Left ventricle myocardium inferior (tissue), 1 donor: Measurements from ENCODE around the gene RTKN2. TPM values are rescaled to one million over a fixed set of nuclear protein-coding genes. Genes with fewer than 3 reads are reported as not detected.

Source experiments
- DNase-seq: peaks from one replicate; pipeline ENCODE4 v3.0.0-alpha.2; 2020
- H3K27ac ChIP-seq: fragments of 200-600 bp; replicated peaks from 2 replicates; pipeline ENCODE4 v1.8.0; 2021
- H3K27me3 ChIP-seq: fragments of 200-600 bp; 2 replicates; pipeline ENCODE4 v1.8.0; 2021; ENCODE audit warnings: low read depth
- H3K36me3 ChIP-seq: fragments of 200-600 bp; 2 replicates; pipeline ENCODE4 v1.8.0; 2021
- H3K4me1 ChIP-seq: fragments of 200-600 bp; 2 replicates; pipeline ENCODE4 v1.8.0; 2021
- H3K4me3 ChIP-seq: fragments of 200-600 bp; 2 replicates; pipeline ENCODE4 v1.8.0; 2021; ENCODE audit warnings: mild to moderate bottlenecking, moderate library complexity
- H3K9me3 ChIP-seq: fragments of 200-600 bp; replicated peaks from 2 replicates; pipeline ENCODE4 v1.8.0; 2021
- intact Hi-C: fragments of 100-400 bp; cut with micrococcal nuclease; formaldehyde crosslinking; loops from one replicate; pipeline ENCODE4 v1.11.0; 2022
- total RNA-seq: library from RNA; stranded (reverse); fragmentation: NEBNext Ultra II Directional; extraction: Animal tissue kit (Norgen Biotek cat#: 25700); gene quantifications from one replicate; pipeline ENCODE4 v1.2.1, GENCODE V29; 2021
- TF ChIP-seq, protein P1 (sequence below): fragments of 200-600 bp; IDR thresholded peaks from 2 replicates; pipeline ENCODE4 v1.8.0; 2021; ENCODE audit warnings: antibody characterized with exemption, mild to moderate bottlenecking, borderline replicate concordance
- donor health status: DM: no; HTN: yes; CAD: no; lungs with severe emphysema.

RTKN2 gene
- total RNA-seq, 1 donor from 2014 or later = not detected

DNA sequence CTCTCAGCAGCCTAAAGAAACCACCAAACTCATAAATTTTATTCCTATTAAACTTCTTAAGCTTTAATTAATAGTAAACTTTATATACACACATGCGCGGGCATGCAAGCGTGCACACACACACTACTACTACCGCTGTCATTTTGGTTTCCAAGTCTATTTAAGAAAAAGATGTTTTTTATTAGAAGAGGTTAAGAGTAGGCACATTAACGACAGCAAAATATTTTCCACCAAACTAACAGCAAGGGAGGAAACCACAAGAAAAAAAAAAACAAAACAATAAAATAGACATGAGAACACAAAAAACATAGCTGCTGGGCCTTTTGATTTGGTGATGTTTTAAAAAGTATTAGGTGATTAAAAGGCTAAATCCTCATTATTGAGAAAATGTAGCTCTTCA, 28.6 kb downstream of the RTKN2 start:
- H3K27me3 ChIP-seq = no peaks in the 10 kb centered on the region
- no peak overlapping the region for H3K4me3 ChIP-seq
- TF ChIP-seq, protein P1, sequence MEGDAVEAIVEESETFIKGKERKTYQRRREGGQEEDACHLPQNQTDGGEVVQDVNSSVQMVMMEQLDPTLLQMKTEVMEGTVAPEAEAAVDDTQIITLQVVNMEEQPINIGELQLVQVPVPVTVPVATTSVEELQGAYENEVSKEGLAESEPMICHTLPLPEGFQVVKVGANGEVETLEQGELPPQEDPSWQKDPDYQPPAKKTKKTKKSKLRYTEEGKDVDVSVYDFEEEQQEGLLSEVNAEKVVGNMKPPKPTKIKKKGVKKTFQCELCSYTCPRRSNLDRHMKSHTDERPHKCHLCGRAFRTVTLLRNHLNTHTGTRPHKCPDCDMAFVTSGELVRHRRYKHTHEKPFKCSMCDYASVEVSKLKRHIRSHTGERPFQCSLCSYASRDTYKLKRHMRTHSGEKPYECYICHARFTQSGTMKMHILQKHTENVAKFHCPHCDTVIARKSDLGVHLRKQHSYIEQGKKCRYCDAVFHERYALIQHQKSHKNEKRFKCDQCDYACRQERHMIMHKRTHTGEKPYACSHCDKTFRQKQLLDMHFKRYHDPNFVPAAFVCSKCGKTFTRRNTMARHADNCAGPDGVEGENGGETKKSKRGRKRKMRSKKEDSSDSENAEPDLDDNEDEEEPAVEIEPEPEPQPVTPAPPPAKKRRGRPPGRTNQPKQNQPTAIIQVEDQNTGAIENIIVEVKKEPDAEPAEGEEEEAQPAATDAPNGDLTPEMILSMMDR = no peak
- H3K9me3 ChIP-seq = no peaks in the 10 kb centered on the region
- intact Hi-C loops = no loop called here
- H3K36me3 ChIP-seq = no peaks in the 10 kb centered on the region
- H3K27ac ChIP-seq = no peak overlapping the region
- no peak for DNase-seq
- H3K4me1 ChIP-seq = peaks cover 16% of the 10 kb centered on the region

GRCh38 chr10:62238880-62239279, 29.8 kb downstream of the RTKN2 start:
- Histone ChIP-seq H3K27me3 (no peaks in the 10 kb centered on the region), H3K36me3 (no peaks in the 10 kb centered on the region), H3K9me3 (no peaks in the 10 kb centered on the region), H3K27ac (no peak overlapping the region), H3K4me3 (no peak overlapping the region), H3K4me1 (peaks cover 14% of the 10 kb centered on the region)
- TF ChIP-seq, protein P1 = no peak
- intact Hi-C loops = no loop called here
- DNase-seq = no peak

- no peaks in the 10 kb centered on the region for H3K27me3 ChIP-seq
- no peaks in the 10 kb centered on the region for H3K36me3 ChIP-seq
- H3K4me1 ChIP-seq = peaks cover 6% of the 10 kb centered on the region
- no peaks in the 10 kb centered on the region for H3K9me3 ChIP-seq
- intact Hi-C loops = no loop called here
- DNase-seq = no peak
- TF ChIP-seq, protein P1 = no peak
- H3K4me3 ChIP-seq = no peak overlapping the region
- H3K27ac ChIP-seq = no peak overlapping the region
Measured at GRCh38 chr10:62237966-62238365, 30.7 kb downstream of the RTKN2 start.

DNA sequence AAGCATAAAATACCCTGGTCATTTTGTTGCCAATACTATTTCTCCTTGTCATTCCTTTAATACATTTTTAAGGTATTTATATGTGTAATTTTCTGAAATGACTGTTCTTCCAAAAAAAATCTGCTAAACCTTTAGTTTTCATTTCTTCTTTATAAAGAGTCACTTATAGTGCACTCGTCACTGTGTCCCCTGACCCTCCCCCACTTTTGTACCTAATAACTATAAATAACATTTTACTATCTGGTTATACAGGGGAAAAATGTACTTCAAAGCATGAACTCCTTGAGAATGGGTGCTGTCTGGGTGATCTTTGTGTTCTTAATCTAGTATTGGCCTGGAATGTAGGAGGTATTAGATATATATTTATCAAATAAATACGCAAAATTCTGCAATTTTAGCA, 31.1 kb downstream of the RTKN2 start:
- Histone ChIP-seq H3K36me3 (no peaks in the 10 kb centered on the region), H3K4me3 (no peak overlapping the region), H3K27me3 (no peaks in the 10 kb centered on the region), H3K27ac (no peak overlapping the region), H3K4me1 (peaks cover 6% of the 10 kb centered on the region), H3K9me3 (no peaks in the 10 kb centered on the region)
- no peak for DNase-seq
- TF ChIP-seq, protein P1 = no peak
- intact Hi-C loops = no loop called here

DNA sequence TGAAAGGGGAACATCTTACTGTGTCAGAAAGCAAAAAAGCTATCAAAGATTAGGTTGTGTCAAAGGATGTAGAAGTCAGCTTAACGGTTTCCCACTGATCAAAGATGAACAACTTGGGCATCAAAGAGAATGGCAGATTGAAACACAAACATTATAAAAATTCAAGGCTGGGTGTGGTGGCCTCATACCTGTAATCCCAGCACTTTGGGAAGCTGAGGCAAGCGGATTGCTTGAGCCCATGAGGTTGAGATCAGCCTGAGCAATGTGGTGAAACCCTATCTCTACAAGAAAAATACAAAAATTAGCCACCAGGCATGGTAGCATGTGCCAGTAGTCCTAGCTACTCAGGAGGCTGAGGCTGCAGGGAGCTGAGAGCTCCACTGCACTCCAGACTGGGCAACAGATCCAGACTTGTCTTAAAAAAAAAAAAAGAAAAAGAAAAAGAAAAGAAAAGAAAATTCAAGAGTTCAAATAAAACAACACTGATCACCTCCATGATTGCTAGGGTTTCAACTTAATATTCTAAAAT, 34.5 kb downstream of the RTKN2 start:
- TF ChIP-seq, protein P1 = no peak
- H3K27ac ChIP-seq = no peak overlapping the region
- no peaks in the 10 kb centered on the region for H3K9me3 ChIP-seq
- DNase-seq = no peak
- no peaks in the 10 kb centered on the region for H3K36me3 ChIP-seq
- no peak overlapping the region for H3K4me3 ChIP-seq
- intact Hi-C loops = no loop called here
- peaks cover 6% of the 10 kb centered on the region for H3K4me1 ChIP-seq
- H3K27me3 ChIP-seq = no peaks in the 10 kb centered on the region
